HEK293 (cell line): ENCODE results near the gene SRMS.

Experiments used
- CTCF ChIA-PET: fragments of 350-600 bp; formaldehyde crosslinking; extraction: SDS; loops from one replicate; lab custom pipeline; 2021; ENCODE audit warnings: antibody characterized with exemption; lab: Yijun Ruan, JAX
- POLR2A ChIA-PET: fragments of 300-600 bp; formaldehyde crosslinking; extraction: SDS; loops from one replicate; lab custom pipeline; 2020; ENCODE audit warnings: antibody characterized with exemption, inconsistent platforms; lab: Yijun Ruan, JAX
- H3K27ac ChIP-seq: fragments of 200-500 bp; sonication (Bioruptor generic); 2 replicates; pipeline ENCODE4 v1.5.1; 2014; ENCODE audit warnings: low read depth, low read length, control low read depth, inconsistent platforms; ENCODE audit errors: extremely low read depth
- H3K36me3 ChIP-seq, 2 experiments: fragments of 200-500 bp in 1 of 2; sonication (Bioruptor generic) in 1 of 2; 1 replicate in 1 of 2; 2 replicates in 1 of 2; pipeline ENCODE4 v1.5.1; 2014 to 2017; ENCODE audit warnings: inconsistent platforms in 2 of 2, low read length in 2 of 2; ENCODE audit not compliant: control insufficient read depth in 2 of 2, insufficient read depth in 1 of 2
- H3K4me1 ChIP-seq: fragments of 200-500 bp; sonication (Bioruptor generic); 2 replicates; pipeline ENCODE4 v1.5.1; 2014; ENCODE audit warnings: mild to moderate bottlenecking, low read length, inconsistent platforms; ENCODE audit not compliant: control insufficient read depth, insufficient read depth
- H3K4me3 ChIP-seq: 2 replicates; pipeline ENCODE4 v1.5.1; 2011; ENCODE audit warnings: low read depth, mild to moderate bottlenecking, control low read depth, low read length, moderate library complexity
- H3K9me3 ChIP-seq: fragments of 200-500 bp; sonication (Bioruptor generic); 2 replicates; pipeline ENCODE4 v1.5.1; 2014; ENCODE audit warnings: low read depth, low read length, inconsistent platforms; ENCODE audit not compliant: control insufficient read depth, insufficient read depth
- EGR2 ChIP-seq: fragments of 450-650 bp; formaldehyde crosslinking; IDR thresholded peaks from 2 replicates; pipeline ENCODE4 v1.5.1; 2016; ENCODE audit warnings: low read depth, missing biosample characterization, missing genetic modification characterization
- GLIS1 ChIP-seq: fragments of 450-650 bp; formaldehyde crosslinking; IDR thresholded peaks from 2 replicates; pipeline ENCODE4 v1.5.1; 2016; ENCODE audit warnings: missing biosample characterization, missing genetic modification characterization
- GLIS2 ChIP-seq: fragments of 450-650 bp; formaldehyde crosslinking; IDR thresholded peaks from 2 replicates; pipeline ENCODE4 v1.5.1; 2016; ENCODE audit warnings: missing biosample characterization, missing genetic modification characterization
- KLF1 ChIP-seq: fragments of 450-650 bp; formaldehyde crosslinking; IDR thresholded peaks from 2 replicates; pipeline ENCODE4 v1.5.1; 2016; ENCODE audit warnings: missing biosample characterization, missing genetic modification characterization
- KLF17 ChIP-seq: fragments of 450-650 bp; formaldehyde crosslinking; IDR thresholded peaks from 2 replicates; pipeline ENCODE4 v1.5.1; 2016; ENCODE audit warnings: missing biosample characterization, missing genetic modification characterization
- KLF7 ChIP-seq: fragments of 450-650 bp; formaldehyde crosslinking; IDR thresholded peaks from 2 replicates; pipeline ENCODE4 v1.5.1; 2016; ENCODE audit warnings: missing biosample characterization, missing genetic modification characterization, borderline replicate concordance
- PRDM10 ChIP-seq: fragments of 450-650 bp; formaldehyde crosslinking; IDR thresholded peaks from 2 replicates; pipeline ENCODE4 v1.5.1; 2016; ENCODE audit warnings: missing biosample characterization, missing genetic modification characterization
- SP2 ChIP-seq: fragments of 450-650 bp; formaldehyde crosslinking; IDR thresholded peaks from 2 replicates; pipeline ENCODE4 v1.5.1; 2016; ENCODE audit warnings: missing biosample characterization, missing genetic modification characterization
- SP3 ChIP-seq: fragments of 450-650 bp; formaldehyde crosslinking; IDR thresholded peaks from 2 replicates; pipeline ENCODE4 v1.5.1; 2016; ENCODE audit warnings: missing biosample characterization, missing genetic modification characterization
- ZBTB1 ChIP-seq: fragments of 450-650 bp; formaldehyde crosslinking; IDR thresholded peaks from 2 replicates; pipeline ENCODE4 v1.5.1; 2016; ENCODE audit warnings: missing biosample characterization, missing genetic modification characterization
- ZBTB8A ChIP-seq: fragments of 450-650 bp; formaldehyde crosslinking; IDR thresholded peaks from 2 replicates; pipeline ENCODE4 v1.5.1; 2016; ENCODE audit warnings: missing biosample characterization, missing genetic modification characterization
- ZEB2 ChIP-seq: fragments of 450-650 bp; formaldehyde crosslinking; IDR thresholded peaks from 2 replicates; pipeline ENCODE4 v1.5.1; 2016; ENCODE audit warnings: missing biosample characterization, missing genetic modification characterization
- ZFHX2 ChIP-seq: fragments of 450-650 bp; formaldehyde crosslinking; conservative IDR thresholded peaks from 2 replicates; pipeline ENCODE4 v1.5.1; 2016; ENCODE audit warnings: missing biosample characterization, missing genetic modification characterization
- ZFP37 ChIP-seq: fragments of 450-650 bp; formaldehyde crosslinking; IDR thresholded peaks from 2 replicates; pipeline ENCODE4 v1.5.1; 2016; ENCODE audit warnings: missing biosample characterization, missing genetic modification characterization
- ZFP69B ChIP-seq: fragments of 450-650 bp; formaldehyde crosslinking; IDR thresholded peaks from 2 replicates; pipeline ENCODE4 v1.5.1; 2016; ENCODE audit warnings: missing biosample characterization, missing genetic modification characterization
- ZIC2 ChIP-seq: fragments of 450-650 bp; formaldehyde crosslinking; IDR thresholded peaks from 2 replicates; pipeline ENCODE4 v1.5.1; 2016; ENCODE audit warnings: missing biosample characterization, missing genetic modification characterization
- ZNF132 ChIP-seq: fragments of 450-650 bp; formaldehyde crosslinking; IDR thresholded peaks from 2 replicates; pipeline ENCODE4 v1.5.1; 2017; ENCODE audit warnings: missing biosample characterization, missing genetic modification characterization, borderline replicate concordance
- ZNF169 ChIP-seq: fragments of 450-650 bp; formaldehyde crosslinking; IDR thresholded peaks from 2 replicates; pipeline ENCODE4 v1.5.1; 2016; ENCODE audit warnings: missing biosample characterization, missing genetic modification characterization
- ZNF211 ChIP-seq: fragments of 450-650 bp; formaldehyde crosslinking; IDR thresholded peaks from 2 replicates; pipeline ENCODE4 v1.5.1; 2016; ENCODE audit warnings: low read depth, missing biosample characterization, missing genetic modification characterization
- ZNF214 ChIP-seq: fragments of 450-650 bp; formaldehyde crosslinking; IDR thresholded peaks from 2 replicates; pipeline ENCODE4 v1.5.1; 2017; ENCODE audit warnings: missing biosample characterization, mild to moderate bottlenecking, missing genetic modification characterization, borderline replicate concordance
- ZNF341 ChIP-seq: fragments of 450-650 bp; formaldehyde crosslinking; IDR thresholded peaks from 2 replicates; pipeline ENCODE4; 2016; ENCODE audit warnings: low read depth, missing biosample characterization, missing genetic modification characterization
- ZNF354C ChIP-seq: fragments of 450-650 bp; formaldehyde crosslinking; IDR thresholded peaks from 2 replicates; pipeline ENCODE4 v1.5.1; 2016; ENCODE audit warnings: missing biosample characterization, missing genetic modification characterization, low read depth, borderline replicate concordance
- ZNF423 ChIP-seq: fragments of 450-650 bp; formaldehyde crosslinking; IDR thresholded peaks from 2 replicates; pipeline ENCODE4 v1.5.1; 2016; ENCODE audit warnings: missing biosample characterization, missing genetic modification characterization
- ZNF433 ChIP-seq: fragments of 450-650 bp; formaldehyde crosslinking; IDR thresholded peaks from 2 replicates; pipeline ENCODE4 v1.5.1; 2016; ENCODE audit warnings: missing biosample characterization, missing genetic modification characterization, low read depth
- ZNF513 ChIP-seq: fragments of 450-650 bp; IDR thresholded peaks from 2 replicates; pipeline ENCODE4 v1.5.1; 2018; ENCODE audit warnings: missing biosample characterization, missing genetic modification characterization
- ZNF610 ChIP-seq: fragments of 450-650 bp; formaldehyde crosslinking; IDR thresholded peaks from 2 replicates; pipeline ENCODE4 v1.5.1; 2016; ENCODE audit warnings: missing biosample characterization, missing genetic modification characterization, borderline replicate concordance
- ZNF623 ChIP-seq: fragments of 450-650 bp; formaldehyde crosslinking; IDR thresholded peaks from 2 replicates; pipeline ENCODE4 v1.5.1; 2016; ENCODE audit warnings: missing biosample characterization, missing genetic modification characterization
- ZNF843 ChIP-seq: fragments of 450-650 bp; formaldehyde crosslinking; IDR thresholded peaks from 2 replicates; pipeline ENCODE4 v1.5.1; 2016; ENCODE audit warnings: missing biosample characterization, missing genetic modification characterization

The SRMS gene

GRCh38 chr20:63552481-63553249, 5.1 kb upstream of the SRMS start:
- H3K9me3 ChIP-seq = no peaks in the 10 kb centered on the region
- H3K27ac ChIP-seq = no peak overlapping the region; the same call in 1 of the 2 replicates
- H3K36me3 ChIP-seq = no peaks in the 10 kb centered on the region
- 0 out of 2 replicates have a peak, but pooled peaks cover 2% of the 10 kb centered on the region for H3K4me1 ChIP-seq
- POLR2A ChIA-PET = interaction anchor here (0.8 to 1.2 kb wide), 4 partner anchors 15 to 106 kb away, joined by 3 to 5 read pairs (median 4); partner anchors contain the start of genes HELZ2, PTK6 and RTEL1
- TF ChIP-seq KLF17 = peak; percentile 72; the same call in 1 of the 2 replicates
- TF ChIP-seq ZNF214 (tag by site-specific recombination) = no peak
- no peak for TF ChIP-seq ZNF513 (tag by site-specific recombination)
- TF ChIP-seq SP3 (tag by site-specific recombination) = no peak
- TF ChIP-seq ZNF623 (tag by site-specific recombination) = no peak
- no peak for TF ChIP-seq ZNF132 (tag by site-specific recombination)
- TF ChIP-seq KLF1 (tag by site-specific recombination) = peak; percentile 94
- peak; percentile 56; the same call in 1 of the 2 replicates for TF ChIP-seq ZNF423 (tag by site-specific recombination)
- TF ChIP-seq KLF7 (tag by site-specific recombination) = no peak
- no peak for TF ChIP-seq ZNF610 (tag by site-specific recombination)
- TF ChIP-seq PRDM10 (tag by site-specific recombination) = no peak
- no peak for TF ChIP-seq ZBTB1 (tag by site-specific recombination)
- peak; percentile 69 for TF ChIP-seq ZIC2 (tag by site-specific recombination)
- TF ChIP-seq ZNF354C (tag by site-specific recombination) = no peak
- TF ChIP-seq GLIS1 (tag by site-specific recombination) = peak; percentile 83
- peak; percentile 99 for TF ChIP-seq ZNF341
- peak; percentile 68 for TF ChIP-seq GLIS2 (tag by site-specific recombination)
- TF ChIP-seq ZNF211 = no peak
- peak; percentile 96 for TF ChIP-seq EGR2 (tag by site-specific recombination)
- TF ChIP-seq SP2 (tag by site-specific recombination) = peak; percentile 3; the same call in 1 of the 2 replicates
- TF ChIP-seq ZEB2 (tag by site-specific recombination) = 0 out of 2 replicates have a peak, but pooled peaks have one; percentile 53
- no peak for TF ChIP-seq ZNF843 (tag by site-specific recombination)
- peak; percentile 38; the same call in 1 of the 2 replicates for TF ChIP-seq ZFP69B (tag by site-specific recombination)
- no peak for TF ChIP-seq ZFP37 (tag by site-specific recombination)
- no peak for TF ChIP-seq ZNF169 (tag by site-specific recombination)
- TF ChIP-seq ZNF433 (tag by site-specific recombination) = no peak
- peak; percentile 95 for TF ChIP-seq ZFHX2 (tag by site-specific recombination)
- peak; percentile 69 for TF ChIP-seq ZBTB8A (tag by site-specific recombination)
- no peak overlapping the region for H3K4me3 ChIP-seq
- CTCF ChIA-PET = interaction anchor here (0.6 kb wide), 1 partner anchor 22 kb away, joined by 4 read pairs; no protein-coding TSS in a partner anchor
